GM23248 (cell line): ENCODE measurements around the gene RPS6KC1. TPM values are rescaled to one million over a fixed set of nuclear protein-coding genes. Genes with fewer than 3 reads are reported as not detected.
A peak's percentile ranks its signal among the peaks of the same experiment; 100 is the strongest.

Source experiments
- DNase-seq: peaks from one replicate; pipeline ENCODE4 v3.0.0-alpha.2; 2015
- H2AFZ ChIP-seq: fragments of 200-600 bp; sonication (generic); 2 replicates; pipeline ENCODE4 v1.6.1; 2016; ENCODE audit warnings: antibody characterized with exemption
- H3F3A ChIP-seq: fragments of 200-600 bp; sonication (generic); 2 replicates; pipeline ENCODE4 v1.6.1; 2016; ENCODE audit warnings: mild to moderate bottlenecking, antibody characterized with exemption, mixed run types; ENCODE audit not compliant: insufficient read depth
- H3K27ac ChIP-seq: fragments of 200-600 bp; sonication (generic); 2 replicates; pipeline ENCODE4 v1.5.1; 2016; ENCODE audit warnings: mild to moderate bottlenecking
- H3K27me3 ChIP-seq: fragments of 200-600 bp; sonication (generic); replicated peaks from 2 replicates; pipeline ENCODE4 v1.6.1; 2016; ENCODE audit warnings: mild to moderate bottlenecking; ENCODE audit not compliant: insufficient read depth
- H3K36me3 ChIP-seq: fragments of 200-600 bp; sonication (generic); 2 replicates; pipeline ENCODE4 v1.6.1; 2016; ENCODE audit warnings: low read depth, mild to moderate bottlenecking
- H3K4me1 ChIP-seq: fragments of 200-600 bp; sonication (generic); 2 replicates; pipeline ENCODE4 v1.6.1; 2016; ENCODE audit warnings: mild to moderate bottlenecking; ENCODE audit not compliant: insufficient read depth
- H3K4me2 ChIP-seq: fragments of 200-600 bp; sonication (generic); one replicate; pipeline ENCODE4 v1.6.1; 2016; ENCODE audit warnings: mild to moderate bottlenecking; ENCODE audit not compliant: unreplicated experiment
- H3K4me3 ChIP-seq: fragments of 200-600 bp; sonication (generic); 2 replicates; pipeline ENCODE4 v1.5.1; 2016; ENCODE audit warnings: mild to moderate bottlenecking
- H3K79me2 ChIP-seq: fragments of 200-600 bp; sonication (generic); 2 replicates; pipeline ENCODE4 v1.6.1; 2016; ENCODE audit warnings: mild to moderate bottlenecking; ENCODE audit not compliant: insufficient read depth
- H3K9ac ChIP-seq: fragments of 200-600 bp; sonication (generic); 2 replicates; pipeline ENCODE4 v1.6.1; 2016; ENCODE audit warnings: mild to moderate bottlenecking
- H3K9me2 ChIP-seq: fragments of 200-600 bp; sonication (generic); 2 replicates; pipeline ENCODE4 v1.6.1; 2016; ENCODE audit warnings: mixed run types, mild to moderate bottlenecking, moderate library complexity; ENCODE audit not compliant: insufficient read depth
- H3K9me3 ChIP-seq: fragments of 200-600 bp; sonication (generic); one replicate; pipeline ENCODE4 v1.6.1; 2017; ENCODE audit warnings: low read depth
- H4K20me1 ChIP-seq: fragments of 200-600 bp; sonication (generic); 2 replicates; pipeline ENCODE4 v1.6.0; 2016; ENCODE audit not compliant: insufficient read depth
- EZH2 ChIP-seq: fragments of 200-600 bp; sonication (generic); IDR thresholded peaks from 2 replicates; pipeline ENCODE4 v1.6.1; 2018; ENCODE audit warnings: antibody characterized with exemption, mild to moderate bottlenecking; ENCODE audit not compliant: insufficient read depth, poor library complexity, severe bottlenecking
- EZH2phosphoT487 ChIP-seq: fragments of 200-600 bp; sonication (generic); IDR thresholded peaks from 2 replicates; pipeline ENCODE4 v1.6.1; 2018; ENCODE audit warnings: antibody characterized with exemption, moderate library complexity, mild to moderate bottlenecking, low read depth; ENCODE audit not compliant: insufficient read depth
- WGBS, 2 experiments: methylation state at CpG; one replicate each; pipeline ENCODE4 v1.1.6; 2015 to 2017; ENCODE audit warnings: low lambda C conversion rate in 2 of 2, low coverage in 1 of 2; ENCODE audit errors: missing lambda C conversion rate in 2 of 2; 5-methylcytosine and 5-hydroxymethylcytosine counted together
- in situ Hi-C: fragments of 300-500 bp; cut with MboI; formaldehyde crosslinking; loops from 2 replicates; pipeline ENCODE4 v1.15.0; 2020
- polyA plus RNA-seq: library from polyadenylated mRNA; unstranded; fragments of >200 nt; fragmentation: Nextera tagmentation; extraction: Ambion mirVana; gene quantifications from 2 replicates; pipeline ENCODE4 v1.2.1, GENCODE V29; 2016
- total RNA-seq: library from RNA; depleted of rRNA; stranded (reverse); fragments of >200 nt; shearing (Covaris generic); gene quantifications from 2 replicates; pipeline ENCODE4 v1.2.3, GENCODE V29; 2014

The RPS6KC1 gene
- total and polyA plus RNA-seq, 2 experiments from 2014 or later: 16.4 to 16.8 TPM

GRCh38 chr1:213281640-213282301 is 230.7 kb downstream of the RPS6KC1 start:
- Histone ChIP-seq H3K27me3 (no peaks in the 10 kb centered on the region), H3K36me3 (no peaks in the 10 kb centered on the region), H2AFZ (no peak overlapping the region), H3K9ac (no peak overlapping the region), H3K27ac (no peak overlapping the region), H3F3A (peaks cover 16% of the 10 kb centered on the region; the same call in 1 of the 2 replicates), H3K9me2 (no peaks in the 10 kb centered on the region), H3K4me1 (peaks cover 9% of the 10 kb centered on the region), H3K4me3 (no peak overlapping the region), H3K79me2 (no peaks in the 10 kb centered on the region), H3K4me2 (no peak overlapping the region), H3K9me3 (no peaks in the 10 kb centered on the region), H4K20me1 (no peaks in the 10 kb centered on the region)
- 38 to 45% methylated on average over 13 of the region's 13 CpGs for WGBS, 2 experiments
- in situ Hi-C loops: no loop called here
- no peak for DNase-seq
- TF ChIP-seq EZH2 (no peak), EZH2phosphoT487 (no peak)

DNA sequence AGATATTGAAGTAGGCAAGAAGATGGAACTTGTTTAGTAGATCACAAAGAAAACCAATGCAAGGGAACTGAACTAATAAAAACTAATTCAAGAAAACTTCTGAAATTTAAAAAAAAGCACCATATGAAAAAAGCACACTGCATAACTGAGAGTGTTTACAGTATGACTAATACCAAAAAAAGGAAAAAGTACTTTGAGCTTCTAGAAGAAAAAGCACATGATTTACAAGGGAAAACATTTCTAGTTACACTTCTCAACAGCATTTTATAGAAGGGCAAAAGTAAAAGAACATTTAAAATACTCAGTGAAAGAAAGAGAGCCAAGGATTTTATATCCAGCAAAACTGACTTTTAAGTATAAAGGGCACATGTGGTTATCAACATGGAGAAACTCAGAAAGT is 233.6 kb downstream of the RPS6KC1 start:
- peak overlapping the region; percentile 3; the same call in 1 of the 2 replicates for H2AFZ ChIP-seq
- no peaks in the 10 kb centered on the region for H3K79me2 ChIP-seq

DNA sequence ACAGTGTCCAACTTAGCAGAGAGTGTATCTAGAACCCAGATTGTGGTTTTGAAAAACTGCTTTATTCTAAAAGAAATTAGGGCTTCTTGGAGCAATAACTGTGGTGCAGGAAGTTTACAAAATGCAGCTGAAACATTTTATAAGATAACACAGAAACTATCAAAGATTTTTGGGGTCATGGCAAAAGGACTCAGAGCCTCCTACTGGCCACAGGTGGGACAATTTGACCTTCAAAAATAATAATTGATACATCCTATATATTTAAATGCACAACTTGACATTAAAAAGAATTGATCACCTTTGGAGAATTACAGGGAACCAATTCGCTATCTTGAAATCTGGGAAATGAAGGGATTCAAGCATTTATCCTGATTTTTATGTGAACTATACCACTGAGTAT is 235.2 kb downstream of the RPS6KC1 start:
- Histone ChIP-seq H3K27me3 (no peaks in the 10 kb centered on the region), H3K36me3 (no peaks in the 10 kb centered on the region), H3K9me3 (no peaks in the 10 kb centered on the region), H3K27ac (no peak overlapping the region), H4K20me1 (no peaks in the 10 kb centered on the region), H3K9me2 (no peaks in the 10 kb centered on the region), H2AFZ (no peak overlapping the region), H3K79me2 (no peaks in the 10 kb centered on the region), H3K9ac (no peak overlapping the region), H3K4me3 (no peak overlapping the region), H3K4me2 (no peak overlapping the region), H3F3A (peaks cover 16% of the 10 kb centered on the region; the same call in 1 of the 2 replicates), H3K4me1 (peaks cover 9% of the 10 kb centered on the region)
- 100% methylated on average over 1 of the region's 1 CpG for WGBS, 2 experiments
- no peak for TF ChIP-seq EZH2
- no peak for DNase-seq
- in situ Hi-C loops: no loop called here

More for the DNA sequence above, 233.6 kb downstream of the RPS6KC1 start:
- in situ Hi-C loops: no loop called here
- no peaks in the 10 kb centered on the region for H3K9me2 ChIP-seq
- no peaks in the 10 kb centered on the region for H3K36me3 ChIP-seq
- H3K4me3 ChIP-seq: no peak overlapping the region
- no peak overlapping the region for H3K4me2 ChIP-seq
- H3K27ac ChIP-seq: 0 out of 2 replicates have a peak overlapping the region, but pooled peaks have one; percentile 10
- H3K9ac ChIP-seq: no peak overlapping the region
- no peaks in the 10 kb centered on the region for H3K27me3 ChIP-seq
- no peaks in the 10 kb centered on the region for H4K20me1 ChIP-seq
- no peaks in the 10 kb centered on the region for H3K9me3 ChIP-seq
- peak; percentile 55 for DNase-seq
- peaks cover 9% of the 10 kb centered on the region for H3K4me1 ChIP-seq
- TF ChIP-seq EZH2 (no peak), EZH2phosphoT487 (no peak)
- H3F3A ChIP-seq: peaks cover 16% of the 10 kb centered on the region; the same call in 1 of the 2 replicates

- no peak for DNase-seq
- Histone ChIP-seq H3K27ac (no peak overlapping the region), H3K4me1 (peaks cover 9% of the 10 kb centered on the region), H2AFZ (no peak overlapping the region), H3K4me3 (no peak overlapping the region), H3K9ac (no peak overlapping the region), H4K20me1 (no peaks in the 10 kb centered on the region), H3K9me3 (no peaks in the 10 kb centered on the region), H3K36me3 (no peaks in the 10 kb centered on the region), H3K4me2 (no peak overlapping the region), H3K9me2 (no peaks in the 10 kb centered on the region), H3K79me2 (no peaks in the 10 kb centered on the region), H3F3A (peaks cover 13% of the 10 kb centered on the region; the same call in 1 of the 2 replicates), H3K27me3 (no peaks in the 10 kb centered on the region)
- in situ Hi-C loops: no loop called here
- TF ChIP-seq EZH2 (no peak), EZH2phosphoT487 (no peak)
- WGBS, 2 experiments: 93 to 95% methylated on average over 5 of the region's 5 CpGs
Observed at GRCh38 chr1:213287987-213288386, 236.9 kb downstream of the RPS6KC1 start.
